Peyer's patch (tissue), 4 donors: Measurements from ENCODE around the gene MRPL46. TPM values are rescaled to one million over a fixed set of nuclear protein-coding genes. Genes with fewer than 3 reads are reported as not detected.

Source experiments
- DNase-seq, 3 donors: peaks; one replicate each; pipeline ENCODE4 v3.0.0-alpha.2; 2017 to 2019
- H3K27ac ChIP-seq, 4 donors: fragments of 200-600 bp; sonication (generic); one replicate each; pipeline ENCODE4 v1.5.1; 2016 to 2019
- H3K27me3 ChIP-seq, 2 donors: fragments of 200-600 bp; sonication (generic); one replicate each; pipeline ENCODE4 v1.5.1; 2019
- H3K36me3 ChIP-seq, 3 donors: fragments of 200-600 bp; sonication (generic); one replicate each; pipeline ENCODE4 v1.5.1; 2016 to 2019
- H3K4me1 ChIP-seq, 4 donors: fragments of 200-600 bp; sonication (generic); one replicate each; pipeline ENCODE4 v1.5.1; 2016 to 2019
- H3K4me3 ChIP-seq, 4 donors: fragments of 200-600 bp; sonication (generic); 1 replicate in 3 of 4; 2 replicates in 1 of 4; pipeline ENCODE4 v1.5.1; 2016 to 2019; ENCODE audit warnings: mild to moderate bottlenecking in 1 of 4
- H3K9me3 ChIP-seq, 4 donors: fragments of 200-600 bp; sonication (generic); one replicate each; pipeline ENCODE4 v1.5.1; 2016 to 2019; ENCODE audit warnings: mild to moderate bottlenecking in 1 of 4
- POLR2A ChIP-seq, 2 donors: fragments of 450-650 bp; IDR thresholded peaks; one replicate each; pipeline ENCODE4 v1.5.1; 2017; ENCODE audit warnings: antibody characterized with exemption in 2 of 2, mild to moderate bottlenecking in 2 of 2, moderate library complexity in 2 of 2
- total RNA-seq, 4 donors: library from RNA; depleted of rRNA; stranded (reverse); fragments of >200 nt; gene quantifications; one replicate each; pipeline ENCODE4 v1.1.0, GENCODE V29; 2016
- TF ChIP-seq, protein P1 (sequence below), 6 experiments: fragments of 450-650 bp in 4 of 6; fragments of 200-600 bp in 2 of 6; sonication (generic) in 1 of 6; IDR thresholded peaks; one replicate each; pipeline ENCODE4 v1.5.1; 2017 to 2019; ENCODE audit warnings: antibody characterized with exemption in 6 of 6, mild to moderate bottlenecking in 3 of 6, moderate library complexity in 1 of 6

Gene MRPL46
- total RNA-seq, 4 donors from 2014 or later, result 13.7 to 23.3 (median 18.5) TPM

DNA sequence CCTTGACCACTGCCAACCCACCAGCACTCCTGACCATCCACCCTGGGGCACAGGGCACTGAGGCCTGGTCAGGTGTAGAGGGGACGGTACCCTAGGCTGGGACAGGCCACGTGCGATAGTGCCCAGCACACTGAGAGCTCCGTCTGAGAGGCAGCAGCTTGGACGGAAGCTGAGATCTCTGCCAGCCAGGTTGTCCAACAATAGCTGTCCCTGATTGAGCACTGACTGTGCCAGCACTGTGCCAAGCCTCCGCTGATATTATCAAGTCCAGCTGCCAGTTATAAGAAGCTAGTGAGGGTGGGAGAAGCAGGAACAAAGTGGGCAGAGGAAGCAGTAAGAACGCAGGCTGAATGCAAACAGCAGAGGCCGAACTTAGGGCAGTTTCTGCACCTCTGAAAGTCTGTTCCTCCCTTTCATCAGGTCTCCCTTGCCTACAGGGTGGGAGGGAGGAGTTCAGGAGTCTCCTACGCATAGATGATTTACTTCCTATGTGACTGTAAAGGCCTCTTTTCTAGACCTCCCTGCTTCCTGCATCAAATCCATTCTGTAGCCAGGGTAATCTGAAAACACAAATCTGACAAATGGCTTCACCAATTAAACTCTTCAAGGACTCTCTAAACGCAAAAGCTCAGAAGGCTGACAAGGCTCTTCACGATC is 30.0 kb upstream of the MRPL46 start:
- Histone ChIP-seq H3K4me1 (no peaks in the 10 kb centered on the region), H3K27ac (no peak overlapping the region), H3K36me3 (no peaks in the 10 kb centered on the region), H3K9me3 (no peaks in the 10 kb centered on the region), H3K4me3 (no peak overlapping the region), H3K27me3 (no peaks in the 10 kb centered on the region)
- no peak for TF ChIP-seq POLR2A (IDR thresholded peaks at IDR 0.05)
- no peak for DNase-seq

DNA sequence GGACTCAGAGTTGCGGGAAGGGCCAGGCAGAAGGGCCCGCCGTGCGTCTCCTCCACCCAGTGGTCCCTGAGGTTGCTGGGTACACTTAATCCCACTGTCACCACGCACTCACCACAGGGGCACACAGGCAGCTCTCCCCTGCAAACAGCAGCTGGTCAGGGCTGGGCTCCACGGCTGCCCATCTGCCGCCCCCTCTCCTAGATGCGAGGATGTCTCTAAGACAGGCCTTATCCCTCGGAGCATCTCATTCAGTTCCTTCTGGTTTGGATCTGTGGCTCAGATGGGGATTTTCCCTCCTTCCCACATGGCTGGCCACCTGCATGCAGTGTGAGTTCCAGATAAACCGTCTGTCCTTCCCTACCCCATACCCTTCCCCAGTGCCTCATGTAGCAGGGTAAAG is 26.7 kb upstream of the MRPL46 start:
- TF ChIP-seq, protein P1, sequence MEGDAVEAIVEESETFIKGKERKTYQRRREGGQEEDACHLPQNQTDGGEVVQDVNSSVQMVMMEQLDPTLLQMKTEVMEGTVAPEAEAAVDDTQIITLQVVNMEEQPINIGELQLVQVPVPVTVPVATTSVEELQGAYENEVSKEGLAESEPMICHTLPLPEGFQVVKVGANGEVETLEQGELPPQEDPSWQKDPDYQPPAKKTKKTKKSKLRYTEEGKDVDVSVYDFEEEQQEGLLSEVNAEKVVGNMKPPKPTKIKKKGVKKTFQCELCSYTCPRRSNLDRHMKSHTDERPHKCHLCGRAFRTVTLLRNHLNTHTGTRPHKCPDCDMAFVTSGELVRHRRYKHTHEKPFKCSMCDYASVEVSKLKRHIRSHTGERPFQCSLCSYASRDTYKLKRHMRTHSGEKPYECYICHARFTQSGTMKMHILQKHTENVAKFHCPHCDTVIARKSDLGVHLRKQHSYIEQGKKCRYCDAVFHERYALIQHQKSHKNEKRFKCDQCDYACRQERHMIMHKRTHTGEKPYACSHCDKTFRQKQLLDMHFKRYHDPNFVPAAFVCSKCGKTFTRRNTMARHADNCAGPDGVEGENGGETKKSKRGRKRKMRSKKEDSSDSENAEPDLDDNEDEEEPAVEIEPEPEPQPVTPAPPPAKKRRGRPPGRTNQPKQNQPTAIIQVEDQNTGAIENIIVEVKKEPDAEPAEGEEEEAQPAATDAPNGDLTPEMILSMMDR (IDR thresholded peaks at IDR 0.05), result no peak
- no peak for TF ChIP-seq POLR2A (IDR thresholded peaks at IDR 0.05)
- Histone ChIP-seq H3K4me1 (no peaks in the 10 kb centered on the region), H3K4me3 (no peak overlapping the region), H3K9me3 (no peaks in the 10 kb centered on the region), H3K27ac (no peak overlapping the region), H3K36me3 (no peaks in the 10 kb centered on the region), H3K27me3 (no peaks in the 10 kb centered on the region)
- no peak for DNase-seq

DNA sequence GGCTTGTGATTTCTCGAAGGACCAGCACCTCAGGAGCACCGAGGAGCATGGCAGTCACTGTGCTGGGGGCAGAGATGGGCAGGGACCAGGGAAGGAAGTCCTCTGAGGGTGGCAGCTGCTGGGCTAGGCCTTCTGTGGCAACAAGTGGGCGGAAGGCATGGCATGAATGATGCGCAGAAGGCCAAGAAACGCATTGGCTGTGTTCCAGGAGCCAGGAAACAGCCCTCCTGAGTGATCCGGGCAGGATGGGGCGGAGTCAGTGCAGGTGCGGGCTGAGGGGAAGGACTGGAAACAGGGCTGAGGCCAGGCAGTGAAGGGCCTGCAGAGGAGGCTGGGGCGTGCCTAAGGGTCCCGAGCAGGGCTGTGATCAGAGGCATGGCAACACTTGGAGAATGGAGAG is 24.0 kb upstream of the MRPL46 start:
- Histone ChIP-seq H3K27ac (no peak overlapping the region), H3K4me3 (no peak overlapping the region), H3K9me3 (no peaks in the 10 kb centered on the region), H3K36me3 (no peaks in the 10 kb centered on the region), H3K4me1 (no peaks in the 10 kb centered on the region), H3K27me3 (no peaks in the 10 kb centered on the region)
- no peak for DNase-seq
- no peak for TF ChIP-seq POLR2A (IDR thresholded peaks at IDR 0.05)
- TF ChIP-seq, protein P1 (IDR thresholded peaks at IDR 0.05), result no peak

DNA sequence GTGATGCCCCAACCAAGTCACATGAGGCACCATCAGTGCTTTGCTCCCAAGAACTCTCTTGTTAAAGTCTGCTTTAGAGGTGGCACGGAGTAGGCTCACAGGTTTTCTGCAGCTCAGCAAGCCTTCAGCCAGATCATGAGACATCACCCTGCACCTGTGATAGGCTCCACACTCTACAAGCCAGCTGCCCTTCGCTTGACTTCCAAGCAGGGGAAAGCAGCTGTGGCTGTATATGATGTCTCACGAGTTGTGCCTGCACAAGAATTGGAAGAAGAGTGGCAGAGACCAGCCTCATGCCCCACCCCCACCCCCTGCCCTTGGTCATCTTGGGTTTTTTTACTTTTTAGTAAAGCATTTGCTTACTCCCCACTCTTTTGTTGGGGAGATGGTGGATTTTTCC is 22.8 kb upstream of the MRPL46 start:
- H3K27me3 ChIP-seq, result no peaks in the 10 kb centered on the region
- no peaks in the 10 kb centered on the region for H3K36me3 ChIP-seq
- no peak for TF ChIP-seq POLR2A (IDR thresholded peaks at IDR 0.05)
- TF ChIP-seq, protein P1 (IDR thresholded peaks at IDR 0.05), result no peak
- H3K4me1 ChIP-seq, result no peaks in the 10 kb centered on the region
- H3K9me3 ChIP-seq, result no peaks in the 10 kb centered on the region
- no peak overlapping the region for H3K4me3 ChIP-seq
- no peak overlapping the region for H3K27ac ChIP-seq
- no peak for DNase-seq

DNA sequence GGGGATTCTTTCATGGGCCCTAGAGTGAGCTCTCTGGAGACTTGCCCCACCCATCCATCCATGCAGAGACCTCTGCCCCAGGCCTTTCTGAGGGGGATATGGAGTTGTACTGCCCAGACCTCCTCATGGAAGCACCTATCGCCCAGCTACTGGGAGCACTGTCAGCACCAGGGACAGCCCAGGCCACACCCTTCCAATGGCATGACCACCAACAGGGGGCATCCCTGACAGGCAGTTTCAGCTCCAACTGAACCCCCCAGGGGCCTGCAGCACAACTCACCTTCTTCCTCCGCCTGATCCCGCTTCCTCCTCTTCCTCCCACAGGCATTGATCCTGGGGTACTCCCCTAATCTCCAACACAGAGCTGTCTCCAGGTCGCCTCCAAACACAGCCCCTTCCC is 22.1 kb upstream of the MRPL46 start:
- Histone ChIP-seq H3K9me3 (no peaks in the 10 kb centered on the region), H3K27me3 (no peaks in the 10 kb centered on the region), H3K27ac (no peak overlapping the region), H3K4me3 (no peak overlapping the region), H3K36me3 (no peaks in the 10 kb centered on the region), H3K4me1 (no peaks in the 10 kb centered on the region)
- DNase-seq, result no peak
- TF ChIP-seq POLR2A (IDR thresholded peaks at IDR 0.05), result no peak
- TF ChIP-seq, protein P1 (IDR thresholded peaks at IDR 0.05), result no peak

DNA sequence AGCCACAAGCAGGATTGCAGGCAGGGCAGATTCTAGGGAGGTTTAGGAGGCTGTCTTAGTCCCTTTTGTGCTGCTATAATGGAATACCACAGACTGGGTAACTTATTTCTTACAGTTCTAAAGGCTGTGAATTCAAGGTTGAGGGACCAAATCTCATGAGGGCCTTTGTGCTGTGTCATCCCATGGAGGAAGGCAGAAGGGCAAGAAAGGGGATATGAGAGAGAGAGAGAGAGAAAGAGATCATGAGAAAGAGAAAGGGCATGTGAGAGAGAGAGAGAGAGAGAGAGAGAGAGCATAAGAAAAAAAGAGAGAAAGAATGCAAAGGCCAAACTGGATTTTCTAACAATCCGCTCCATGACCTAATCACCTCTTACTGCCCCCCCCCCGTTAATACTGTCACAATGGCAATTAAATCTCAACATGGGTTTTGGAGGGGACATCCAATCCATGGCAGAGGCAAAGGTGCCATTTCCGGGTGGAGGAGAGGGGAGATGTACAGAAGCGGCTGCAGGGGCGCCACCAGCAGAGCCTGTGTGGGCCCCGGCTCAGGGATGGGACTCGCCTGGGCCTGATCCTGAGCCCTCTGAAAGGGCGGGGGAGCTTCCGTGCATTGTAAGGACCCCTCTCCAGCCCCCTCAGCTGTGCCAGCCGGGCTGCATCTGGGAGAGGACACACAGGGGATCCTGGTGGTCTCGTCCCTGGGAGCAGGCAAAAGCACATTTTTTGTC is 20.8 kb upstream of the MRPL46 start:
- Histone ChIP-seq H3K4me3 (no peak overlapping the region), H3K9me3 (no peaks in the 10 kb centered on the region), H3K27me3 (no peaks in the 10 kb centered on the region), H3K27ac (no peak overlapping the region), H3K36me3 (no peaks in the 10 kb centered on the region), H3K4me1 (no peaks in the 10 kb centered on the region)
- TF ChIP-seq POLR2A (IDR thresholded peaks at IDR 0.05), result no peak
- TF ChIP-seq, protein P1 (IDR thresholded peaks at IDR 0.05), result no peak
- DNase-seq, result no peak
